ENCODE data around the gene SLC39A7. TPM values are rescaled to one million over a fixed set of nuclear protein-coding genes. Genes with fewer than 3 reads are reported as not detected.

The SLC39A7 gene
- total and polyA plus RNA-seq, 2 of the 13 experiments (the other 11 are each of a cell fraction or from before 2014, with no cell fraction given), result 142 to 229 TPM

- TF ChIP-seq, protein P1, sequence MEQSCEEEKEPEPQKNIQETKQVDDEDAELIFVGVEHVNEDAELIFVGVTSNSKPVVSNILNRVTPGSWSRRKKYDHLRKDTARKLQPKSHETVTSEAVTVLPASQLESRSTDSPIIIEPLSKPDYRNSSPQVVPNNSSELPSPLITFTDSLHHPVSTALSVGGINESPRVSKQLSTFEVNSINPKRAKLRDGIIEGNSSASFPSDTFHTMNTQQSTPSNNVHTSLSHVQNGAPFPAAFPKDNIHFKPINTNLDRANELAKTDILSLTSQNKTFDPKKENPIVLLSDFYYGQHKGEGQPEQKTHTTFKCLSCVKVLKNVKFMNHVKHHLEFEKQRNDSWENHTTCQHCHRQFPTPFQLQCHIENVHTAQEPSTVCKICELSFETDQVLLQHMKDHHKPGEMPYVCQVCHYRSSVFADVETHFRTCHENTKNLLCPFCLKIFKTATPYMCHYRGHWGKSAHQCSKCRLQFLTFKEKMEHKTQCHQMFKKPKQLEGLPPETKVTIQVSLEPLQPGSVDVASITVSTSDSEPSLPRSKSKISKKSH (CRISPR knock-in tag; IDR thresholded peaks at IDR 0.05; ENCODE audit: borderline replicate concordance), result peak; percentile 45; the same call in 1 of the 2 replicates
- no peak for TF ChIP-seq IRF1 (CRISPR knock-in tag; IDR thresholded peaks at IDR 0.05; ENCODE audit: low read depth)
- TF ChIP-seq ATAD3A (CRISPR knock-in tag; IDR thresholded peaks at IDR 0.05), result no peak
- 0 out of 2 replicates have a peak, but pooled peaks have one; percentile 53 for TF ChIP-seq ZNF558 (CRISPR knock-in tag; IDR thresholded peaks at IDR 0.05; ENCODE audit: borderline replicate concordance)
- TF ChIP-seq ZNF557 (CRISPR knock-in tag; IDR thresholded peaks at IDR 0.05), result no peak
- no peak for TF ChIP-seq FOXM1 (CRISPR knock-in tag; IDR thresholded peaks at IDR 0.05)
- TF ChIP-seq BORCS8-MEF2B (CRISPR knock-in tag; IDR thresholded peaks at IDR 0.05), result peak; percentile 96
- 0 out of 2 replicates have a peak, but pooled peaks have one; percentile 40 for TF ChIP-seq KMT2A (CRISPR knock-in tag; IDR thresholded peaks at IDR 0.05)
- TF ChIP-seq, protein P2, sequence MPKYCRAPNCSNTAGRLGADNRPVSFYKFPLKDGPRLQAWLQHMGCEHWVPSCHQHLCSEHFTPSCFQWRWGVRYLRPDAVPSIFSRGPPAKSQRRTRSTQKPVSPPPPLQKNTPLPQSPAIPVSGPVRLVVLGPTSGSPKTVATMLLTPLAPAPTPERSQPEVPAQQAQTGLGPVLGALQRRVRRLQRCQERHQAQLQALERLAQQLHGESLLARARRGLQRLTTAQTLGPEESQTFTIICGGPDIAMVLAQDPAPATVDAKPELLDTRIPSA (CRISPR knock-in tag; IDR thresholded peaks at IDR 0.05; ENCODE audit: borderline replicate concordance), result 0 out of 2 replicates have a peak, but pooled peaks have one; percentile 45
- peak; percentile 91 for TF ChIP-seq NFYC (CRISPR knock-in tag; IDR thresholded peaks at IDR 0.05)
- no peak for TF ChIP-seq ZNF326 (CRISPR knock-in tag; IDR thresholded peaks at IDR 0.05; ENCODE audit: borderline replicate concordance)
- no peak; the same call in 1 of the 2 replicates for TF ChIP-seq ZNF703 (CRISPR knock-in tag; IDR thresholded peaks at IDR 0.05; ENCODE audit: borderline replicate concordance)
- TF ChIP-seq ZNF674 (CRISPR knock-in tag; IDR thresholded peaks at IDR 0.05; ENCODE audit: low read depth), result no peak
- no peak for TF ChIP-seq ZNF773 (CRISPR knock-in tag; IDR thresholded peaks at IDR 0.05; ENCODE audit: borderline replicate concordance)
- TF ChIP-seq ZFP37 (CRISPR knock-in tag; IDR thresholded peaks at IDR 0.05; ENCODE audit: borderline replicate concordance), result no peak
- TF ChIP-seq, protein P3, sequence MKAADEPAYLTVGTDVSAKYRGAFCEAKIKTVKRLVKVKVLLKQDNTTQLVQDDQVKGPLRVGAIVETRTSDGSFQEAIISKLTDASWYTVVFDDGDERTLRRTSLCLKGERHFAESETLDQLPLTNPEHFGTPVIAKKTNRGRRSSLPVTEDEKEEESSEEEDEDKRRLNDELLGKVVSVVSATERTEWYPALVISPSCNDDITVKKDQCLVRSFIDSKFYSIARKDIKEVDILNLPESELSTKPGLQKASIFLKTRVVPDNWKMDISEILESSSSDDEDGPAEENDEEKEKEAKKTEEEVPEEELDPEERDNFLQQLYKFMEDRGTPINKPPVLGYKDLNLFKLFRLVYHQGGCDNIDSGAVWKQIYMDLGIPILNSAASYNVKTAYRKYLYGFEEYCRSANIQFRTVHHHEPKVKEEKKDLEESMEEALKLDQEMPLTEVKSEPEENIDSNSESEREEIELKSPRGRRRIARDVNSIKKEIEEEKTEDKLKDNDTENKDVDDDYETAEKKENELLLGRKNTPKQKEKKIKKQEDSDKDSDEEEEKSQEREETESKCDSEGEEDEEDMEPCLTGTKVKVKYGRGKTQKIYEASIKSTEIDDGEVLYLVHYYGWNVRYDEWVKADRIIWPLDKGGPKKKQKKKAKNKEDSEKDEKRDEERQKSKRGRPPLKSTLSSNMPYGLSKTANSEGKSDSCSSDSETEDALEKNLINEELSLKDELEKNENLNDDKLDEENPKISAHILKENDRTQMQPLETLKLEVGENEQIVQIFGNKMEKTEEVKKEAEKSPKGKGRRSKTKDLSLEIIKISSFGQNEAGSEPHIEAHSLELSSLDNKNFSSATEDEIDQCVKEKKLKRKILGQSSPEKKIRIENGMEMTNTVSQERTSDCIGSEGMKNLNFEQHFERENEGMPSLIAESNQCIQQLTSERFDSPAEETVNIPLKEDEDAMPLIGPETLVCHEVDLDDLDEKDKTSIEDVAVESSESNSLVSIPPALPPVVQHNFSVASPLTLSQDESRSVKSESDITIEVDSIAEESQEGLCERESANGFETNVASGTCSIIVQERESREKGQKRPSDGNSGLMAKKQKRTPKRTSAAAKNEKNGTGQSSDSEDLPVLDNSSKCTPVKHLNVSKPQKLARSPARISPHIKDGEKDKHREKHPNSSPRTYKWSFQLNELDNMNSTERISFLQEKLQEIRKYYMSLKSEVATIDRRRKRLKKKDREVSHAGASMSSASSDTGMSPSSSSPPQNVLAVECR (CRISPR knock-in tag; IDR thresholded peaks at IDR 0.05; ENCODE audit: borderline replicate concordance), result peak; percentile 84
- TF ChIP-seq, protein P4, sequence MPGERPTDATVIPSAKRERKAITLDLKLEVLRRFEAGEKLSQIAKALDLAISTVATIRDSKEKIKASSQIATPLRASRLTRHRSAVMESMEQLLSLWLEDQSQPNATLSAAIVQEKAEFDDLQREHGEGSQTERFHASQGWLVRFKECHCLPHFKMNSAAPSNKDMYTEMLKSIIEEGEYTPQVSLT (CRISPR knock-in tag; IDR thresholded peaks at IDR 0.05; ENCODE audit: borderline replicate concordance, low read depth), result no peak
- TF ChIP-seq ZNF205 (CRISPR knock-in tag; IDR thresholded peaks at IDR 0.05), result peak; percentile 75
- TF ChIP-seq ATF5 (CRISPR knock-in tag; IDR thresholded peaks at IDR 0.05; ENCODE audit: low read depth), result 0 out of 2 replicates have a peak, but pooled peaks have one; percentile 22
- 0 out of 2 replicates have a peak, but pooled peaks have one; percentile 60 for TF ChIP-seq RFXAP (CRISPR knock-in tag; IDR thresholded peaks at IDR 0.05; ENCODE audit: borderline replicate concordance)
These were observed 48.5 kb downstream of the SLC39A7 start (continued) for GRCh38 chr6:33248932-33249731.
